Bronchial epithelial cell (primary cell): Measurements from ENCODE around the gene RFX1. TPM values are rescaled to one million over a fixed set of nuclear protein-coding genes. Genes with fewer than 3 reads are reported as not detected.

Experiments
- DNase-seq: peaks from one replicate; pipeline ENCODE4 v3.0.0-alpha.2; 2010; ENCODE audit warnings: low read depth
- FAIRE-seq: peaks from 2 replicates; lab custom pipeline; 2011; peaks lifted over from hg19 to GRCh38; lab: Jason Lieb, UNC
- H3K27me3 ChIP-seq: 2 replicates; pipeline ENCODE4 v1.5.1; 2011; ENCODE audit warnings: low read length; ENCODE audit not compliant: control insufficient read depth, insufficient read depth
- H3K36me3 ChIP-seq: 2 replicates; pipeline ENCODE4 v1.5.1; 2011; ENCODE audit warnings: low read length; ENCODE audit not compliant: control insufficient read depth, insufficient read depth
- H3K4me3 ChIP-seq: 2 replicates; pipeline ENCODE4 v1.5.1; 2011; ENCODE audit warnings: mild to moderate bottlenecking, low read depth, low read length, control low read depth
- CTCF ChIP-seq: IDR thresholded peaks from 2 replicates; pipeline ENCODE4 v1.5.1; 2011; ENCODE audit warnings: mild to moderate bottlenecking, moderate library complexity, low read length, control low read depth, inconsistent platforms; ENCODE audit not compliant: insufficient read depth, severe bottlenecking
- total RNA-seq: library from RNA; depleted of rRNA; stranded (reverse); fragments of >200 nt; gene quantifications from 2 replicates; pipeline ENCODE4 v1.2.1, GENCODE V29; 2014

RFX1 gene
- total RNA-seq, 1 donor from 2014 or later, result 0.79 TPM

- TF ChIP-seq CTCF, result no peak
- peaks cover 4% of the 10 kb centered on the region for H3K36me3 ChIP-seq
- H3K27me3 ChIP-seq, result no peaks in the 10 kb centered on the region
- DNase-seq, result no peak
- H3K4me3 ChIP-seq, result no peak overlapping the region
- no peak for FAIRE-seq
These were observed 21.9 kb downstream of the RFX1 start for GRCh38 chr19:13984186-13984585.

- FAIRE-seq, result no peak
- no peak for TF ChIP-seq CTCF
- no peaks in the 10 kb centered on the region for H3K27me3 ChIP-seq
These were observed 22.8 kb downstream of the RFX1 start for GRCh38 chr19:13983213-13983889.

GRCh38 chr19:13982773-13983172, 23.3 kb downstream of the RFX1 start:
- no peak for TF ChIP-seq CTCF
- no peak overlapping the region for H3K4me3 ChIP-seq
- H3K27me3 ChIP-seq, result no peaks in the 10 kb centered on the region
- no peak for DNase-seq
- FAIRE-seq, result no peak
- peaks cover 4% of the 10 kb centered on the region for H3K36me3 ChIP-seq

More at GRCh38 chr19:13983213-13983889, 22.8 kb downstream of the RFX1 start:
- H3K36me3 ChIP-seq, result peaks cover 4% of the 10 kb centered on the region
- no peak for DNase-seq
- no peak overlapping the region for H3K4me3 ChIP-seq

- no peak for DNase-seq
- no peak for TF ChIP-seq CTCF
- H3K36me3 ChIP-seq, result peaks cover 3% of the 10 kb centered on the region
- no peak overlapping the region for H3K4me3 ChIP-seq
- FAIRE-seq, result no peak
- H3K27me3 ChIP-seq, result no peaks in the 10 kb centered on the region
These were observed 24.1 kb downstream of the RFX1 start for GRCh38 chr19:13981988-13982501.

GRCh38 chr19:13981467-13981866, 24.7 kb downstream of the RFX1 start:
- H3K27me3 ChIP-seq, result no peaks in the 10 kb centered on the region
- FAIRE-seq (no peak), DNase-seq (no peak)
- TF ChIP-seq CTCF, result no peak
- no peak overlapping the region for H3K4me3 ChIP-seq
- H3K36me3 ChIP-seq, result peaks cover 3% of the 10 kb centered on the region
